ENCODE data around the gene PATJ.

DNA sequence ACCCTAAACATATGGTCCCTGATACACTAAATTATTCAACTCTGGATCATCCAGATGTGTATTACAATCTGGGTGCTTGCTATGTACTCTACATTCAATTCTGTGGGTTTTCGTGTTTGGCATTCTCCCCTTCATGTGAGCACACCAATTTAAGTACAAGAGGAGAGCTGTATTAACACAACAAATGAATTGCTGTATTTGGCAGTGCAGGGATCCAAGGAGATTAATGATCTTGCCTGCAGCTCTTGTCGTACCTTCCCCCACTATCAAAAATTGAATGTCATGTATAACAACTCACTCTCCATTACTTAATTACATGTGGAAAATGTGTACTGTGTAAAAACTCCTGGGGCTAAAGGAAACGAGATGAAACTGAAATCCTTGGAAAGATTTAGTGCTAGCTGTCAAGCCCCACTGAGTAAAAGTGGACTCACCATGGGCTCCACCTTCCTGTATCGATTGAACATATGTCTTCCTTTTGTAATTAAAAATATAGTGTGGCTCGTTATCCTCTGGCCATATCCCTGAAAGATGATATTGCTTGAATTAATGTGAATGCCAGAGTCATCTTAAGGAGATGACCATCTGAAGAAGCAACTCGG is 280.2 kb downstream of the PATJ start:
- TF ChIP-seq, protein P1, sequence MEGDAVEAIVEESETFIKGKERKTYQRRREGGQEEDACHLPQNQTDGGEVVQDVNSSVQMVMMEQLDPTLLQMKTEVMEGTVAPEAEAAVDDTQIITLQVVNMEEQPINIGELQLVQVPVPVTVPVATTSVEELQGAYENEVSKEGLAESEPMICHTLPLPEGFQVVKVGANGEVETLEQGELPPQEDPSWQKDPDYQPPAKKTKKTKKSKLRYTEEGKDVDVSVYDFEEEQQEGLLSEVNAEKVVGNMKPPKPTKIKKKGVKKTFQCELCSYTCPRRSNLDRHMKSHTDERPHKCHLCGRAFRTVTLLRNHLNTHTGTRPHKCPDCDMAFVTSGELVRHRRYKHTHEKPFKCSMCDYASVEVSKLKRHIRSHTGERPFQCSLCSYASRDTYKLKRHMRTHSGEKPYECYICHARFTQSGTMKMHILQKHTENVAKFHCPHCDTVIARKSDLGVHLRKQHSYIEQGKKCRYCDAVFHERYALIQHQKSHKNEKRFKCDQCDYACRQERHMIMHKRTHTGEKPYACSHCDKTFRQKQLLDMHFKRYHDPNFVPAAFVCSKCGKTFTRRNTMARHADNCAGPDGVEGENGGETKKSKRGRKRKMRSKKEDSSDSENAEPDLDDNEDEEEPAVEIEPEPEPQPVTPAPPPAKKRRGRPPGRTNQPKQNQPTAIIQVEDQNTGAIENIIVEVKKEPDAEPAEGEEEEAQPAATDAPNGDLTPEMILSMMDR (IDR thresholded peaks at IDR 0.05; ENCODE audit: poor library complexity), result no peak
- no peak for TF ChIP-seq EZH2 (IDR thresholded peaks at IDR 0.05; ENCODE audit: borderline replicate concordance)

Measured in hepatocyte (in vitro differentiated cells).